ENCODE results near the gene ZNF653. TPM values are rescaled to one million over a fixed set of nuclear protein-coding genes. Genes with fewer than 3 reads are reported as not detected.

The ZNF653 gene
- total RNA-seq, 3 donors from 2014 or later (not counting 1 experiment from before 2014, with no cell fraction given): 9.9 to 15.4 (median 10.8) TPM

GRCh38 chr19:11451327-11451870, 54.2 kb downstream of the ZNF653 start:
- H3K27ac ChIP-seq (ENCODE audit: low read length): no peak overlapping the region
- H3K36me3 ChIP-seq (ENCODE audit: control insufficient read depth, insufficient read depth, low read length): peaks cover 28% of the 10 kb centered on the region
- DNase-seq: no peak
- Mint-ChIP-seq H3K4me3 (no peak overlapping the region), H3K36me3 (no peaks in the 10 kb centered on the region), H3K27me3 (ENCODE audit: low read depth in 2 of 2) (no peaks in the 10 kb centered on the region), H3K27ac (no peak overlapping the region), H3K9me3 (no peaks in the 10 kb centered on the region), H3K4me1 (no peaks in the 10 kb centered on the region)
- no peak for TF ChIP-seq CTCF (IDR thresholded peaks at IDR 0.05)
- H3K27me3 ChIP-seq (ENCODE audit: control insufficient read depth, insufficient read depth, low read length): no peaks in the 10 kb centered on the region
- no peak overlapping the region for H3K4me3 ChIP-seq (ENCODE audit: low read length)
- no peak for ATAC-seq
- 78% methylated on average over 3 of the region's 13 CpGs for WGBS (ENCODE audit: insufficient coverage)
- intact Hi-C loops (cut with micrococcal nuclease): no loop called here
- H3K4me1 ChIP-seq (ENCODE audit: control insufficient read depth, insufficient read depth, low read length): no peaks in the 10 kb centered on the region
- no peaks in the 10 kb centered on the region for H3K9me3 ChIP-seq (ENCODE audit: control insufficient read depth, insufficient read depth, low read length)

- H3K4me3 ChIP-seq (ENCODE audit: low read length): no peak overlapping the region
- no peaks in the 10 kb centered on the region for H3K4me1 Mint-ChIP-seq
- H3K4me3 Mint-ChIP-seq: no peak overlapping the region
- WGBS (ENCODE audit: insufficient coverage): 97% methylated on average over 20 of the region's 21 CpGs
- H3K27ac ChIP-seq (ENCODE audit: low read length): no peak overlapping the region
- no peak for TF ChIP-seq CTCF (IDR thresholded peaks at IDR 0.05)
- intact Hi-C loops (cut with micrococcal nuclease): no loop called here
- H3K4me1 ChIP-seq (ENCODE audit: control insufficient read depth, insufficient read depth, low read length): no peaks in the 10 kb centered on the region
- H3K36me3 ChIP-seq (ENCODE audit: control insufficient read depth, insufficient read depth, low read length): peaks cover 33% of the 10 kb centered on the region
- DNase-seq (no peak), ATAC-seq (no peak)
- H3K27ac Mint-ChIP-seq: no peak overlapping the region
- H3K27me3 ChIP-seq (ENCODE audit: control insufficient read depth, insufficient read depth, low read length): no peaks in the 10 kb centered on the region
- H3K9me3 Mint-ChIP-seq: no peaks in the 10 kb centered on the region
- no peaks in the 10 kb centered on the region for H3K9me3 ChIP-seq (ENCODE audit: control insufficient read depth, insufficient read depth, low read length)
- no peaks in the 10 kb centered on the region for H3K27me3 Mint-ChIP-seq (ENCODE audit: low read depth in 2 of 2)
- no peaks in the 10 kb centered on the region for H3K36me3 Mint-ChIP-seq
Measured at GRCh38 chr19:11450570-11451326, 54.9 kb downstream of the ZNF653 start.

- H3K27me3 ChIP-seq (ENCODE audit: control insufficient read depth, insufficient read depth, low read length): no peaks in the 10 kb centered on the region
- DNase-seq (no peak), ATAC-seq (no peak)
- H3K4me1 ChIP-seq (ENCODE audit: control insufficient read depth, insufficient read depth, low read length): no peaks in the 10 kb centered on the region
- no peaks in the 10 kb centered on the region for H3K36me3 Mint-ChIP-seq
- H3K27me3 Mint-ChIP-seq (ENCODE audit: low read depth in 2 of 2): no peaks in the 10 kb centered on the region
- no peak overlapping the region for H3K27ac ChIP-seq (ENCODE audit: low read length)
- intact Hi-C loops (cut with micrococcal nuclease): loop anchor here (5.0 kb wide), 1 partner anchor 157 kb away; no protein-coding TSS in a partner anchor
- H3K4me3 Mint-ChIP-seq: no peak overlapping the region
- H3K9me3 ChIP-seq (ENCODE audit: control insufficient read depth, insufficient read depth, low read length): no peaks in the 10 kb centered on the region
- H3K9me3 Mint-ChIP-seq: no peaks in the 10 kb centered on the region
- WGBS (ENCODE audit: insufficient coverage): 98% methylated on average over 31 of the region's 31 CpGs
- H3K36me3 ChIP-seq (ENCODE audit: control insufficient read depth, insufficient read depth, low read length): peaks cover 42% of the 10 kb centered on the region
- no peak overlapping the region for H3K4me3 ChIP-seq (ENCODE audit: low read length)
- H3K4me1 Mint-ChIP-seq: peaks cover 0 to 5% of the 10 kb centered on the region in 2 donors
- no peak for TF ChIP-seq CTCF (IDR thresholded peaks at IDR 0.05)
- H3K27ac Mint-ChIP-seq: no peak overlapping the region
Measured at GRCh38 chr19:11448923-11449554, 56.6 kb downstream of the ZNF653 start.
